ENCODE measurements around the gene KCNJ18.

- no peak for TF ChIP-seq CTCF (conservative IDR thresholded peaks at IDR 0.05 in 1 of 2, IDR thresholded peaks at IDR 0.05 in 1 of 2; ENCODE audit: low read depth in 1 of 2, low read length in 2 of 2)
- no peak for TF ChIP-seq EZH2 (IDR thresholded peaks at IDR 0.05; ENCODE audit: low read length, missing control alignments)
These were observed 12.8 kb downstream of the KCNJ18 start for GRCh38 chr17:21705021-21705601.
